Right lobe of liver (tissue), 6 donors: ENCODE results near the gene UNC119B. TPM values are rescaled to one million over a fixed set of nuclear protein-coding genes. Genes with fewer than 3 reads are reported as not detected.
A peak's percentile ranks its signal among the peaks of the same experiment; 100 is the strongest.

Source experiments
- ATAC-seq, 4 donors: fragments of 200-7000 bp; cut with Tn5 transposase; one replicate each; pipeline ENCODE4 v1.9.1; 2020; ENCODE audit warnings: mild to moderate bottlenecking in 4 of 4, moderate library complexity in 4 of 4
- DNase-seq, 3 donors: peaks; one replicate each; pipeline ENCODE4 v3.0.0-alpha.2; 2020
- H3K27ac ChIP-seq, 3 donors: fragments of 200-600 bp; one replicate each; pipeline ENCODE4 v1.8.0; 2022
- H3K27me3 ChIP-seq, 2 donors: fragments of 200-600 bp; one replicate each; pipeline ENCODE4 v1.8.0; 2022
- H3K36me3 ChIP-seq, 4 donors: fragments of 200-600 bp; sonication (generic) in 1 of 4; one replicate each; pipeline versions ENCODE4 v1.5.1 to v1.8.0; 2017 to 2022; ENCODE audit warnings: control low read depth in 1 of 4
- H3K4me1 ChIP-seq, 4 donors: fragments of 200-600 bp; sonication (generic) in 1 of 4; one replicate each; pipeline versions ENCODE4 v1.5.1 to v1.8.0; 2017 to 2022; ENCODE audit warnings: control low read depth in 1 of 4
- H3K4me3 ChIP-seq, 3 donors: fragments of 200-600 bp; one replicate each; pipeline ENCODE4 v1.8.0; 2022
- H3K9me3 ChIP-seq, 4 donors: fragments of 200-600 bp; sonication (generic) in 1 of 4; one replicate each; pipeline versions ENCODE4 v1.5.1 to v1.8.0; 2017 to 2022; ENCODE audit warnings: control low read depth in 1 of 4
- POLR2A ChIP-seq: fragments of 450-650 bp; IDR thresholded peaks from one replicate; pipeline ENCODE4 v1.6.1; 2017; ENCODE audit warnings: antibody characterized with exemption, mild to moderate bottlenecking
- WGBS: methylation state at CpG from one replicate; pipeline ENCODE4 v1.1.6; 2018; ENCODE audit warnings: low coverage, low lambda C conversion rate; ENCODE audit not compliant: insufficient coverage; ENCODE audit errors: missing lambda C conversion rate; 5-methylcytosine and 5-hydroxymethylcytosine counted together
- intact Hi-C, 2 donors: fragments of 100-400 bp; cut with DNase I; formaldehyde crosslinking; loops; one replicate each; pipeline versions ENCODE4 v1.11.2 to v1.14.1; 2022
- total RNA-seq, 6 experiments: library from RNA; depleted of rRNA in 2 of 6; stranded (reverse); fragments of >200 nt in 2 of 6; fragmentation: NEBNext Ultra II Directional in 3 of 6; extraction: Animal tissue kit (Norgen Biotek cat#: 25700) in 3 of 6; gene quantifications; one replicate each; pipeline versions ENCODE4 v1.1.0 to v1.2.4, GENCODE V29; 2016 to 2023
- TF ChIP-seq, protein P1 (sequence below), 4 donors: fragments of 200-600 bp in 3 of 4; fragments of 450-650 bp in 1 of 4; IDR thresholded peaks; one replicate each; pipeline versions ENCODE4 v1.5.1 to v1.8.0; 2016 to 2022; ENCODE audit warnings: antibody characterized with exemption in 4 of 4, mild to moderate bottlenecking in 2 of 4
- donor health status: DM: no; HTN: yes; CAD: no.
- donor health status: DM: no; HTN: no; CAD: no.
- donor health status: DM: no; HTN: no; CAD: no.
- donor health status: DM: no; HTN: yes; CAD: no.
- donor health status: DM: no; HTN: yes; CAD: no.

The UNC119B gene
- total RNA-seq, 6 experiments from 2014 or later = 4.7 to 10.2 (median 6.6) TPM

DNA sequence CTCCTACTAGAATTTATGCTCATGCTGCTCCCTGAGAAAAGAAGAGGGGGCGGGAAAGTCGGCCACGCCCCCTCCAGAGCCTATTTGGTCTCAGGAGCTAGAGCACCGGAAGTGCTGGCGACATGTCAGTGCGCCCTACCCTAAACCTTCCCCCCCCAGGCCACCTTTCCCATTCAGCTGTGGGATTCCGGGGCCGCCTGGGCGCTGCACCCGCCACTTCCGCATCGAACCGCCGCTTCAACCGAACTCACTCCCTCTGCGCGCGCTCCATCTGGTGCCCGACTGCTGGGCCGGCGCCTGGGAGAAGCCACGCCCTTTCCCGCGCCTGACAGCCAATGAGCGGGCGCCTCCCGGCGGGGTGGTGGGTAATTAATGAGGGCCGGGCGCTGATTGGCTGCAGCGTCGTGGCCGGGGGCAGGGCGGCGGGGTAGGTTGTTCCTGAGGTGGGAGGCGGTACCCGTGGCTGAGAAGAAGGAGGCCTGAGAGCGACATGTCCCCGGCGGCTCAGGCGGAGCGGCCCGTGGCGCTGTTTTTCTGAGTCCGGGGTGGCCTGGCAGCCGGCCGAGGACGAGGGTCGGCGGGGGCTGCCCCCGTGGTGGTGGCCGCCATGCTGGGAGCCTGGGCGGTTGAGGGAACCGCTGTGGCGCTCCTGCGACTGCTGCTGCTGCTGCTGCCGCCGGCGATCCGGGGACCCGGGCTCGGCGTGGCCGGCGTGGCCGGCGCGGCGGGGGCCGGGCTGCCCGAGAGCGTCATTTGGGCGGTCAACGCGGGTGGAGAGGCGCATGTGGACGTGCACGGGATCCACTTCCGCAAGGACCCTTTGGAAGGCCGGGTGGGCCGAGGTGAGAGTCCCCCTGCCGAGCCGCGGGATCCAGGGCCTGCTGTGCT lies 23.3 kb upstream of the UNC119B start, which contains the start of gene MLEC:
TSS of gene MLEC (plus strand) at position 460 of the 888 bp plus-strand sequence. CDS start at position 608, 148 bp downstream.
- TF ChIP-seq POLR2A = peak; percentile 95
- TF ChIP-seq, protein P1, sequence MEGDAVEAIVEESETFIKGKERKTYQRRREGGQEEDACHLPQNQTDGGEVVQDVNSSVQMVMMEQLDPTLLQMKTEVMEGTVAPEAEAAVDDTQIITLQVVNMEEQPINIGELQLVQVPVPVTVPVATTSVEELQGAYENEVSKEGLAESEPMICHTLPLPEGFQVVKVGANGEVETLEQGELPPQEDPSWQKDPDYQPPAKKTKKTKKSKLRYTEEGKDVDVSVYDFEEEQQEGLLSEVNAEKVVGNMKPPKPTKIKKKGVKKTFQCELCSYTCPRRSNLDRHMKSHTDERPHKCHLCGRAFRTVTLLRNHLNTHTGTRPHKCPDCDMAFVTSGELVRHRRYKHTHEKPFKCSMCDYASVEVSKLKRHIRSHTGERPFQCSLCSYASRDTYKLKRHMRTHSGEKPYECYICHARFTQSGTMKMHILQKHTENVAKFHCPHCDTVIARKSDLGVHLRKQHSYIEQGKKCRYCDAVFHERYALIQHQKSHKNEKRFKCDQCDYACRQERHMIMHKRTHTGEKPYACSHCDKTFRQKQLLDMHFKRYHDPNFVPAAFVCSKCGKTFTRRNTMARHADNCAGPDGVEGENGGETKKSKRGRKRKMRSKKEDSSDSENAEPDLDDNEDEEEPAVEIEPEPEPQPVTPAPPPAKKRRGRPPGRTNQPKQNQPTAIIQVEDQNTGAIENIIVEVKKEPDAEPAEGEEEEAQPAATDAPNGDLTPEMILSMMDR (IDR thresholded peaks at IDR 0.05) = no peak
- intact Hi-C loops = no loop called here
- H3K4me3 ChIP-seq = peak within 1 kb of the TSS; percentile 96 to 99 (median 99)
- peak; percentile 83 to 93 (median 87) for ATAC-seq
- no peaks in the 10 kb centered on the region for H3K27me3 ChIP-seq
- no peaks in the 10 kb centered on the region for H3K36me3 ChIP-seq
- under 1% methylated on average over 37 of the region's 84 CpGs for WGBS
- no peaks in the 10 kb centered on the region for H3K9me3 ChIP-seq
- peak within 1 kb of the TSS; percentile 60 to 95 (median 87) for H3K27ac ChIP-seq
- H3K4me1 ChIP-seq = peaks cover 0 to 37% (median 12%) of the 10 kb centered on the region in 4 donors
- DNase-seq = peak; percentile 98 to 99 (median 98)

DNA sequence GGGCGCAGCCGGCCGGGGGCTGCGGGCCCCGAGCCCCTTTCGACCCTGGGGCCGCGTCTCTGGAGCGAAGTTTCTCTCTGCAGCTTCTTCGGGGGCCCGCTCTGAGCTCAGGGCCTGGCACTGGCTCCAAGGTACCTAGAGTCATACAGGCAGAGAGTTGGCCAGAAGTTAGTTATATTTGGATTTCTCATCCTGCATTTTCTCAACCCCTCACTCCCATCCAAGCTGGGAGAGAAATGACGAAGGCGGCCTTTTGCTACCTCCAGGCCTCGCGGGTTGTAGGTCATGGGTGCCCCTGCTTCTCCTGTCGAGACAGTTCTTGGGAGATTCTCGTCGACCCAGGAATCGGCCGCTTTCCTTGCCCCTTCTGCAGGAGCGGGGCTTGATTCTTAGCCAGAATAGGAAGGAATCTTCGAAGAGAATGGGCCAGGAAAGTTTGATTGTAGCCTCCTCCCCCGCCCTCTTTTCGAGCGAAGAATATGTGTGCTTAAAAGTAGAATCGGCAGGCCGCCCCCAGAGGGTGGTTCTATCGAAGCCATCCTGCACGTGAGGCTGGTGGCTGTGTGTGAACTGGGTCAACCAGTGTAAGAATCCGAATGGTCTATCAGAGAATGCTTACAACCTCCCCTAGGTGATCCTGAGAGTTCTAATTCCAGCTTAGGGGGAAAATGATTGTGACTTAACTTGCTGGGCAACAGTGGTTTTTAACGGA lies 22.5 kb upstream of the UNC119B start:
- intact Hi-C loops = no loop called here
- H3K27me3 ChIP-seq = no peaks in the 10 kb centered on the region
- ATAC-seq (no peak), DNase-seq (peak in 1 of 3 donors; percentile 63)
- H3K4me3 ChIP-seq = peak overlapping the region; percentile 96 to 99 (median 99)
- peaks cover 0 to 44% (median 13%) of the 10 kb centered on the region in 4 donors for H3K4me1 ChIP-seq
- no peak for TF ChIP-seq POLR2A
- TF ChIP-seq, protein P1 (IDR thresholded peaks at IDR 0.05) = no peak
- peak overlapping the region; percentile 60 to 95 (median 87) for H3K27ac ChIP-seq
- H3K36me3 ChIP-seq = no peaks in the 10 kb centered on the region
- WGBS = 0% methylated on average over 15 of the region's 31 CpGs
- no peaks in the 10 kb centered on the region for H3K9me3 ChIP-seq

DNA sequence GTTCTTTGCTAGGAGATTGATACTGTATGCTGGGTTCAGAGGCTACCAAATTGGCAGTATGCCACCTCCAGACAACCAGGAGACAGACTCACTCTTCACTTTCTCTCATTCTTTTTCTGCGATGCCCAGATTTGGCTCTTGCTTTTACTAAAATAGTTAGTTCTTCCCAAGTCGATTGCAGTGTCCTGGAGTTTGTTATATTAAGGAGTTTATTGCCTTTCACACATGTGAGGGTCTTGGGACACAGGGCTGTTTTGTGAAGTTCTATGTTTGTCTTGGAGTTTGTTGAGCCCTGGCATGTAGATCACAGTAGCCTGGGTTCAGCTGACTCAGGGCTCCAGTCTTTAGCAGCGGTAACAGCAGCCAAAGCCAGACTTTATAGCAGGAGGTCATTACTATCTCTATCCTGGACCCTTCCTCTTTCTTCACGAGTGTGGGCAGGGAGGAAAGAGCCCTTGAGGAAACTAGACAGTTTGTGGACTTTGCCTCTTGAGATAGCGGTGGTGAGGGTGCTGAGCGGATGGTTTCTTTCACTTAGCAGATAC lies 21.7 kb upstream of the UNC119B start:
- Histone ChIP-seq H3K36me3 (no peaks in the 10 kb centered on the region), H3K9me3 (no peaks in the 10 kb centered on the region), H3K27me3 (no peaks in the 10 kb centered on the region), H3K4me3 (peak overlapping the region; percentile 96 to 99 (median 99)), H3K27ac (peak overlapping the region; percentile 38 to 95 (median 87)), H3K4me1 (peaks cover 0 to 52% (median 17%) of the 10 kb centered on the region in 4 donors)
- 3% methylated on average over 6 of the region's 6 CpGs for WGBS
- peak in 1 of 3 donors; percentile 61 for DNase-seq
- intact Hi-C loops = no loop called here
- TF ChIP-seq POLR2A = no peak
- TF ChIP-seq, protein P1 (IDR thresholded peaks at IDR 0.05) = no peak
- ATAC-seq = peak in 1 of 4 donors; percentile 0

DNA sequence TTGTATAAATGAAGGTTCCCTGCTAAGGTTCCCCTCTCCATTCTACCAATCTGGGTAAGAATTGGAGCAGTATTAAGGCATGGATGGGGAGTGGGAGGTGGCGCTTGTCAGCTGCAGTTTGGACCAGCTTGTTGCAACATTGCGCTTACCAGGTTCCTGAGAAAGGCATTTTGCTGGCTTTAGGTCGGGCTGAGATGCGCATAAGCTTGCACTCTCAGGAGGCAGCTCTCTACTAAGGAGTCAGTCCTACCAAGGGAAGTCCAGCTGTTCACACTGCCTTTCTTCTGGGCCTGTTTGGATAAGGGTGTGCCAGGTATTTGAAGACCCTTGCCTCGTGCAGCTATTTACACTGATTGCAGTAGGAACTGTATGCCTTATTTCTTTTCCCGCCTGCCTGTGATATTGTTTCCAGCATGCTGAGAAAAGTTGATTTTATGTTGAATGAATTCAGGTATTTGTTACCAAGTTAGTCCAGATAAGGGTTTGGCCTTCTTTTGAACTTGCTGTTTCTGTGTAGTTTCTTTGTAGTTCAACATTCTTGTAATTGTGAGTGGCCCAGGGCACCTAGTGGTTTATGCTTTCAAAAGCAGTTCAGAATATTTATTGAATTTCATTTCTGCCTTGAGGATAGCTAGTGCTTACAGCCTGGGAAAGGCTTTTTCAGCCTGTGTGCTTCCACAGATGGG lies 20.7 kb upstream of the UNC119B start:
- WGBS = 49% methylated on average over 2 of the region's 6 CpGs
- Histone ChIP-seq H3K27ac (peak overlapping the region in 1 of 3 donors; percentile 78), H3K9me3 (no peaks in the 10 kb centered on the region), H3K4me1 (peaks cover 0 to 55% (median 17%) of the 10 kb centered on the region in 4 donors), H3K36me3 (peaks cover 0 to 7% (median 3%) of the 10 kb centered on the region in 4 donors), H3K4me3 (peak overlapping the region; percentile 96 to 99 (median 99)), H3K27me3 (no peaks in the 10 kb centered on the region)
- intact Hi-C loops = no loop called here
- DNase-seq = no peak
- ATAC-seq = no peak
- no peak for TF ChIP-seq POLR2A
- TF ChIP-seq, protein P1 (IDR thresholded peaks at IDR 0.05) = no peak
